Pulmonary artery endothelial cell (primary cell): Measurements from ENCODE around the gene C21orf58. TPM values are rescaled to one million over a fixed set of nuclear protein-coding genes. Genes with fewer than 3 reads are reported as not detected.

Experiments
- DNase-seq: peaks from one replicate; pipeline ENCODE4 v3.0.0-alpha.2; 2011; ENCODE audit warnings: low read depth, low spot score
- total RNA-seq: library from RNA; depleted of rRNA; stranded (reverse); fragments of >200 nt; gene quantifications from 2 replicates; pipeline ENCODE4 v1.2.3, GENCODE V29; 2014

Gene C21orf58
- total RNA-seq, 1 donor from 2014 or later = 4.1 TPM

- DNase-seq = no peak
Measured at GRCh38 chr21:46295996-46296752, 27.5 kb downstream of the C21orf58 start.

DNA sequence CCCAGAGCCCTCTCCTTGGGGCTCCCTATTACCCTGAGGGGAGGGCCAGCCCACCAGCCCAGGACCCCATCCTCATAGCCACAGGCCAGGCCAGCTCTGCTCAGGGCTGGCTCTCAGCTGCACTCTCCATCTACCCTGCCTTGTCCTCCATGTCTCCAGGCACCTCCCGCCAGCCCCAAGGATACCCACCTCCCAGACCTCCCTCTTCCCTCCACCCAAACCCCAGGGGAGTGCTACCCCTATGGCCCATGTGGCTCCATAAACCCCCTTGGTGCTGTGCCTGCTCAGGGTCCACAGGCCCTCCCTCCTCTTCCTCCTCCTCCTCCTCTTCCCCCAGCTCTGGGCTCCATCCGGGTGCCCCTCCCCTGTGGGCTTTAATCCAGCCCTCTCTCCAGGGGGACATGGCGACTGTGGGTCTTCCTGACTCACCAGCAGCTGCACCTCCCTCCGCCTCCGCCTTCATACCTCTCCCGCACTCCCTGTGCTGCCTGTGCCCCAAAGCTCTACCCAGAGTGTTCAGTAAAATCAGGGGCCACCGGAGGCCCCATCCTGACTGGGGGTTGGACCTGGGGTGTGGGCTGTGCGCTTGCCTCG is 28.4 kb downstream of the C21orf58 start:
- no peak for DNase-seq

GRCh38 chr21:46294647-46295176 is 29.0 kb downstream of the C21orf58 start:
- DNase-seq = no peak

DNA sequence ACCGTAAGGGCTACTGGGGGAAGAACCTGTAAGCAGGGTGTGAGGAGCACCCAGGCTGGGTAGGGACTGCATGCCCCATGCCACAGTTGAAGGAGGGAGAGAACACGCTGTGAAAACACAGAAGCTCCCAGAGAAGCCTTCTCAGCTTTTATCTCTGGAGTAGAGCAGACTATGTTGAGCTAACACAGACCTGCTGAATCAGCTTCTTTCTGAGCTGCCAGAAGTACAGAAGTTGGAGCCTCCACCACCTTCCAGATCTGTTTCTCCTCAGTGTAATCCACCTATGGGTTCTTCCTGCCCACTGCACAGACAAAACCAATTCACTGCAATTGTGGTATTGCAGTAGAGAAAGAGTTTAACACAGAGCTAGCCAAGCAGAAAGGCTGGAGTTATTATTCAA is 32.1 kb downstream of the C21orf58 start:
- no peak for DNase-seq

DNA sequence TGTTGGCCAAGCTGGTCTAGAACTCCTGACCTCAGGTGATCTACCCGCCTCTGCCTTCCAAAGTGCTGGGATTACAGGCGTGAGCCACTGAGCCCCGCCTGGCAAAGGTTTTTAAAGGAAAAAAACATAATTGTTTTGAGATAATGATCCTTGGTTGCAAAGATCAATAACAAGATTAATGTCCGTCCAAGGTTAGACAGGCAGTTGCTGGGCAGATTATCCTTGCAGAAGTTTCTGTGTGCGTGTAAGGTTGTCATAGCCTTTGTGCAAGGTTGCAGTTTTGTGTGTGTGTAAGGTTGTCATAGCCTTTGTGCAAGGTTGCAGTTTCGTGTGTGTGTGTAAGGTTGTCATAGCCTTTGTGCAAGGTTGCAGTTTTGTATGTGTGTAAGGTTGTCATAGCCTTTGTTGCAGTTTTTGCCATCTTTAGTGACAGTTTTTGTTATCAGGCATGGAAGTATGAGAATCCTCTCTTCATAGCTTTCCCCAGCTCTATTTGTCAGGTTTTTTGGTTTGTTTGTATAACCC is 34.0 kb downstream of the C21orf58 start:
- no peak for DNase-seq

DNA sequence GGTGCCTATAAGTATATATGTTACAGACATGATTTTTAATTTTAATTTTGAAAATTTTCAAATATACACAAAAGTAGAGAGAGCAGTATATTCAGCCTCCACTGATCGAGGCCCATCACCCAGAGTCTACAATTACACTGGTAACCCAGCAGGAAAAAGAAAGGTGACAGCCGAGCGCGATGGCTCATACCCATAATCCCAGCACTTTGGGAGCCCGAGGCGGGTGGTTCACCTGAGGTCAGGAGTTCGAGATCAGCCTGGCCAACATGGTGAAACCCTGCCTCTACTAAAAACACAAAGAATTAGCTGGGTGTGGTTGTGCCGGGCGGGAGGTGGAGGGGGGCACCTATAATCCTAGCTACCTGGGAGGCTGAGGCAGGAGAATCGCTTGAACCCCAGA is 36.1 kb downstream of the C21orf58 start:
- no peak for DNase-seq

DNA sequence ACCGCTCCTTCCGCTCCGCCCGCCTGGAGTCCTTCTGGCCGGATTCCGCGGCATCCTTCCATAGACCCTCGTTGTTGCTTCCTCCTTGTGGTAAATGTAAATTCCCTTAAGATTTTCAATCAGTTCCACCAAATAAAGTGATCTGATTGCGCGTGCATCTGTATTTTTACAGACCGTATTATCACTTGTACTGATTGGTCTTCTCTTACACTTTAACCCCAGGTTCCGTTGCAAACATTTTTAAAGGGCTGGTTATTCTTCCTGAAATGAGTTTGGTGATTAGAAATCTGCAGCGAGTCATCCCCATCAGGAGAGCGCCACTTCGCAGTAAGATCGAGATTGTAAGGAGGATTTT is 37.0 kb downstream of the C21orf58 start:
- no peak for DNase-seq

DNA sequence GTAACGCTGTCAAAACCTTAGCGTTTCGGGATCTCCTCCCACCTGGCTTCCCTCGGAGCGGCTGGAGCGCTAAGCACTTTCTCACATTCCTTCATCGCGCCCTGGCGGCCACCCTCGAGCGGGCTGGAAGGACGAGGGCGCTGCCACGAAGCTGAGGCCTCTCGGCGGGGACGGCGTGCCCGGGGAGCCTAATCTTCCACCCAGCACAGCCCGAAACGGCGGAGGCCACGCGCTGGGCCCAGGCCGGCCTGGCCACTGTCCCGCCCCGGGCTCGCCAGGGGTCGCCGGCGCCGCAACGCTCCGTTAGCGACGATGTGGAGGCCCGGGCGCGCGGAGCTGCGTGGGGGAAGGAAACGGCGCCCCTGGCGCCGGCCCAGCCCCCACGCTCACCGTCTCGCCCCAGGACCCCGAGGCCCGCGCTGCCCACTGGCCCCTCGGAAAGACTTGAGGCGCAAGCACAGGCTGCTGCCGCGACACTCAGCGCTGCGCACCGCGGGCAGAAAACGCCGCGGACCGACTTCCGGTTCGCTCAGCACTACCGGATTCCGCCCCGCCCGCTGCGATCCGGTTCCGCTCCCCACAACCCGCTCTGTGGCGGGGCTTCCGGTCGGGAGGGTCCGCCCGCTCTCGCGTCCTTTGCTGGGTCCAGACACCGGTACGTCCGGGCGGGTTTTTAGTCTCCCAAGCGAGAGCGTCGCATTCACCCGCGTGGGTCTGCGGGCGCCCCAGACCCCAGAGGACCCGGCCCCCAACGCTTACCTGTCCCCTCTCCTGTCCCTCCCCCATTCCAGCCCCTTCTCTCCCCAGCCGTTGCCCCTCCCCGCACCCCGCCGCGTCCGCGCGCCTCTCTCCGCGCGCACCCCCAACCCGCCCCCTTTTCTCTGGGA is 37.7 kb downstream of the C21orf58 start, which contains the start of gene YBEY:
Gene YBEY (plus strand): TSS at position 582 of the 887 bp plus-strand sequence. CDS start 572 bp downstream, outside the sequence.
- peak; percentile 66 for DNase-seq

- no peak for DNase-seq
Measured at GRCh38 chr21:46285206-46285661, 38.4 kb downstream of the C21orf58 start, which contains the start of gene MCM3AP. TSS of gene MCM3AP (minus strand) at chr21:46285611. CDS start at chr21:46285286, 325 bp downstream.

GRCh38 chr21:46284733-46285132 is 38.9 kb downstream of the C21orf58 start:
- no peak for DNase-seq

- no peak for DNase-seq
Measured at GRCh38 chr21:46284077-46284644, 39.5 kb downstream of the C21orf58 start.

GRCh38 chr21:46274797-46275390 is 48.8 kb downstream of the C21orf58 start:
- no peak for DNase-seq

DNA sequence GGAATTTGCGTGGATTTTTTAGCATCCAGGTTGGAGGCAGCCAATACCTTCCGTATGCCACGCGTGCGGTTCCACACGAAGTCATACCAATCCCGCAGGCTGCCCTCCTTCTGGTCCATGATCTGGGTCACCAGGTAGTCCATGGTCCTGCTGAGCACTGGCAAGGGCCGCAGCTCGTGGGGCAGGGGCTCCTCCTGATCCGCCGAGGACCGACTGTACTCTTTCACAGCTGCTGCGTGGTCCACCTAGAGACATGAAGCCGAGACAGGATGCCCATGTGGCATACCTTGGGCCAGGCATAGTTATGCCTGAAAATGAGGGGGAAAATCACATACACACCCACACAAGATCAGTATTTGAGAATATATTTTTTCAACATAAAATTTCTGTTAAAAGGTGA is 50.3 kb downstream of the C21orf58 start:
- no peak for DNase-seq

GRCh38 chr21:46269466-46269865 is 54.2 kb downstream of the C21orf58 start:
- no peak for DNase-seq

GRCh38 chr21:46268371-46268770 is 55.3 kb downstream of the C21orf58 start:
- no peak for DNase-seq

- DNase-seq = no peak
Measured at GRCh38 chr21:46266946-46267345, 56.7 kb downstream of the C21orf58 start.

DNA sequence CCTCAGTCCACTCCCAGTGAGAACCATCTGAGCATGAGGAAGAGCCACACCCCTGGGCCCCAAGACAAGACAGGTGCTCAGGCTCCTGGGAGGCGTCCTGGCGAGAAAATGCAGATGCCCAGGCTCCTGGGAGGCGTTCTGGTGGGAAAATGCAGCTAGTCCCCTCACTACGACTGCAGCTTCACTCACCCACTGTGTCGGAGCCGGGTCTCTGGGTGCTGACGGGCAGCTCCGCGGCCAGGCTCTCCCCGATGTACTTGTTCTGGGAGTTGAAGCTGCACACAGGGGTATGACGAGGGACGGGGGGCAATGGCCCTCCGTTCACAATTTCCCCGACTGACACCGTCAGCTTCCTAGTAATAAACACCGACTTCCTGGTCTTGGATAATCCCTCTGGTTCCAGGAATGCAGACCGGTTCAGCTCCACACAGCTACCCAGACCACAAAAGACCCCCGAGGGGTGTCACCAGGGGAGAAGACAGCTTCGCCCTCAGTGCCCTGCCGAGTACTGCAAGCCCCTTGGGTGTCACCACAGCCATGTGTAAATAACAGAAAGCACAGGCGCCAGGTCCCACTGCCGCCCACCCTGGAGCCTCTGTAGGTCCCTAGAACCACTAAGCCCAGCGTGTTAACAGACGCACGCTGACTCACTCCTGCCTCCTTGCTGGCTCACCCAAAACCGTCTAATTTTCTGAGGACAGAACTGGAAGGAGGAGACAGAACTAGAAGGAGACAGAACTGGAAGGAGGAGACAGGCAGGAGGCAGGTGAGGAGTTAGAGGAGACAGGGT is 57.7 kb downstream of the C21orf58 start:
- DNase-seq = no peak

DNA sequence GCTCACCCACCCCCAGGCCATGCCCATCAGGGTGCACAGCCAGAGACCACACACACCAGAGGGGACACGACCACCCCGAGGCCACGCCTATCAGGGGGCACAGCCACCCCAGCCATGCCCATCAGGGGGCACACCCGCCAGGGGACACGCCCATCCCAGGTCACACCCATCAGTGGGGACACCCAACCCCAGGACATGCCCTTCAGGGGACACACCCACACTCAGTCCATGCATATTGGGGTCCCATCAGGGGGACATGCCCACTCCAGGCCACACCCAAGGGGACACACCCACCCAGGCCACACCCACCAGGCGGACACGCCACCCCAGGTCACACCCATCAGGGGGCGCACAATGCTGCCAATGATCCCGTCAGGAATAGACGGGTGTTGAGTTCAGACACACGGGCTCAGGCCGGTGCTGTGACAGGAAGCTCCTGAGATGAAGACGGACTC is 59.0 kb downstream of the C21orf58 start:
- no peak for DNase-seq

DNA sequence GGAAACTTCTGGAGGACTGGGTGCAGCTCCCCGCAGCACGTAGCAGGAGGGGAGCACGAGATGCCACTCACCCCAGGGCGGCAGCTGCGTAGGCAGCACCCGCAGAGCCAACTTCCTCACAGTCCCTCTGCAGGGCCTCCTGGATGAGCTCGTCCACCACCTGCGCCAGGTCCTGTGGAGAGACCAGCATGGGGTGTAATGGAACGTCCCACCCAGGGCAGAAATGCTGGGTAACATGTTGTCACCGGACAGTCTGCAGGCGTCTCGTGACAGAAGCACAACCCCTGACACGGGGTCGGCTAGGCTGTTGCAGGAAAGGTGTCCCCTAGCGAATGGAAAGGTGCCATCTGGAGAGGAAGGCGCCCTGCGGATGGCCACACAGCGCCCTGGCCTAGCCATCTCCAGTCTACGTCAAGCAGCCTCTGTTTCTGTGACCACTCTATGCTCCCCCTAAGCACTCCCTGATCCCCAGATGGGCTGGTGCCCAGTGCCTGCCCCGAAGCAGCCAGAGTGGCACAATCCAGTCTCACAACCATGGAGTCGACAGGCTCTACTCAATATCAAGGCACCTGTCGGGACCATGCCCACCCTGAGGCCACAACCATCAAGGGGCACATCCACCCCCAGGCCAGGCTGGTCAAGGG is 59.5 kb downstream of the C21orf58 start:
- no peak for DNase-seq
